GM19043 (cell line): Measurements from ENCODE around the gene EIF2B2.
A peak's percentile ranks its signal among the peaks of the same experiment; 100 is the strongest.

Experiments
- ATAC-seq: cut with Tn5 transposase; IDR thresholded peaks from one replicate; pipeline ENCODE4 v1.9.1; 2021; ENCODE audit warnings: low read depth; ENCODE audit not compliant: unreplicated experiment

The EIF2B2 gene

GRCh38 chr14:75002392-75003249 is at the start of gene EIF2B2:
Gene EIF2B2 (plus strand): TSS chr14:75002921. CDS start chr14:75002991, 70 bp downstream.
- peak; percentile 97 for ATAC-seq

DNA sequence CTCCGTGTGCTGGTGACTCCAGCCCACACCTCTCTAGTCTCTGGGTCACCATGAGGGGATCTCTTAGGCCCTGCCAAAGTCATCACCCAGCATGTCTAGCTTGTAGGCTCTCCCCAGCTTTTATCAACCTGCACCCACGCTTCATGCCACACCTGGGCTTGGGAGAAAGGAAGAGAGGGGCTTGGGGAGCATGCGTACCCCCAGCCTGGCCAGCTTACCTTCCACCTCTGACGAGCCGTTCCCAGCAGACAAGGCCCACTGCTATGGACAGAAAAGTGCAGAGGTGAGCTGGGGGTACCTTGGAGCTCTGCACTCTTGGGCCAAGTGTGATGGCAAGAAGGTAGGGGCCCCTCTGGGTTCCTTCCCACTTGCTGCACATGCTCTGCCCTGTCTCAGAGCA is 49.0 kb upstream of the EIF2B2 start:
- ATAC-seq, result no peak

- ATAC-seq, result no peak
Measured at GRCh38 chr14:74954232-74954946, 48.3 kb upstream of the EIF2B2 start.

- no peak for ATAC-seq
Measured at GRCh38 chr14:74954947-74955228, 47.8 kb upstream of the EIF2B2 start.

- ATAC-seq, result no peak
Measured at GRCh38 chr14:74955229-74956026, 47.3 kb upstream of the EIF2B2 start, which contains the start of gene PGF. Gene PGF (minus strand): TSS chr14:74955597. CDS start chr14:74955242, 355 bp downstream.

- ATAC-seq, result no peak
Measured at GRCh38 chr14:74956027-74956279, 46.8 kb upstream of the EIF2B2 start.

- ATAC-seq, result no peak
Measured at GRCh38 chr14:74956280-74957072, 46.2 kb upstream of the EIF2B2 start.

- no peak for ATAC-seq
Measured at GRCh38 chr14:74959596-74960180, 43.0 kb upstream of the EIF2B2 start.

DNA sequence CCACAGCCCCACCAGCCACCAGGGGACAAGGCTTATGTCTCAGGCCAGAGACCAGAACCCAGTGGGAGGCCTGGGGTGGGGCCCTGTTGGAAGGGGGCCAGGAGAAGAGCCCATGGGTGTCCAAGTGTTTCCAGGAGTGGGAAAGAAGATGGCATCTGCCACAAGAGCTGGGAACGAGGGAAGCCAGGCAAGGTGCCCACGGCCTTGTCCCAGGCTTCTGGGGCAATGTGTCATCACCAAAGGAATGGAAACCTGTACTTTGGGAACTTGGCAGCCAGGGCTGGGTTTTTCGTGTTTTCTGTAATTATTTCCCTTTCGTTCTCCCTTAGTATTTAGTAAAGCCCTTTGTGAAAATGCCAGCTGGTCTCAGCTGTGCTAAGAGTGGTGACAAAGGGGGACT is 42.0 kb upstream of the EIF2B2 start:
- ATAC-seq, result no peak

DNA sequence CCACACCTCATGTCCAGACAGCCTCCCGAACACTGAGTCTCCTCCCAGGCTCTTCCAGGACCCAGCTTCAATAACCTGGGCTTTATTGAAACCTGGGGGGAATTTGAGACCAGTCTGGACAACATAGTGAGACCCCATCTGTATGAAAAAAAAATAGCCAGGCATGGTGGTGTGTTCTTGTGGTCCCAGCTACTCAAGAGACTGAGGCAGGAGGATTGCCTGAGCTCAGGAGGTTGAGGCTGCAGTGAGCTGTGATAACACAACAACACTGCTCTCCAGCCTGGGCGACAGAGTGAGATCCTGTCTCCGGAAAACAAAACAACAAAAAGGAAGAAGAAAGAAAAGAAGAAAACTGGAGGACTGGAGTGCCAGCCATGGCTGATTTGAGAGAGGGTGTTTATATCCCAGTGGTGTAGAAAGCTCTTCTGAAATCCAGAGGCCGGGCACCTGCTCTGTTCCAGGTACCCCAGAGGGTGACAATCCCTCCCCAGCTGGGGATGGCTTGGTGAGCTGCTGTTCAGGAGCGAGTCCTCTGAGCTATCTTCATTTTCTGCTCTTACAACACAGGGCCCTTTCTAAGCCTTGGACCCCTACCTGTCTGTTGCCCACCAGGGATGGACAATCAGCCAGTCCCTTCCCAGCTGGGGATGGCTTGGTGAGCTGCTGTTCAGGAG is 41.3 kb upstream of the EIF2B2 start:
- ATAC-seq, result no peak

GRCh38 chr14:74962046-74962445 is 40.7 kb upstream of the EIF2B2 start:
- no peak for ATAC-seq

DNA sequence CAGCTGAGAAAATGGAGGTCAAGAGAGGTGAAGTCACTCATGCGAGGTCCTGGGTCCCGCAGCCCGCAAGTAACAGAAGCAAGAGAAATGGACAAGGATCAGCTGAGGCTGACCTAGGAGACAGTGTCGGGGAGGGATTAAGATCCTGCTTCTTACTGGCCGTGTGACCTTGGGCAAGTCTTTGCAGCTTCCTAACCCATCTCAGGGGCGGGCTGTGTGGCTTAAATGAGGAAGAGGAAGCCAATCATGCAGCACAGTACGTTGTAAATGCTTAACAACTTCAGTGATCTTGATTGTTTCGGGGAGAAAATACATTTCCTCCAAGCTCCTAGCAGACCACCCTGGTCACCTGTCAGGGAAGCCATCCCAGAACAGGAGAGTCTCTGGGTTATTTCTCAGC is 40.2 kb upstream of the EIF2B2 start:
- no peak for ATAC-seq

DNA sequence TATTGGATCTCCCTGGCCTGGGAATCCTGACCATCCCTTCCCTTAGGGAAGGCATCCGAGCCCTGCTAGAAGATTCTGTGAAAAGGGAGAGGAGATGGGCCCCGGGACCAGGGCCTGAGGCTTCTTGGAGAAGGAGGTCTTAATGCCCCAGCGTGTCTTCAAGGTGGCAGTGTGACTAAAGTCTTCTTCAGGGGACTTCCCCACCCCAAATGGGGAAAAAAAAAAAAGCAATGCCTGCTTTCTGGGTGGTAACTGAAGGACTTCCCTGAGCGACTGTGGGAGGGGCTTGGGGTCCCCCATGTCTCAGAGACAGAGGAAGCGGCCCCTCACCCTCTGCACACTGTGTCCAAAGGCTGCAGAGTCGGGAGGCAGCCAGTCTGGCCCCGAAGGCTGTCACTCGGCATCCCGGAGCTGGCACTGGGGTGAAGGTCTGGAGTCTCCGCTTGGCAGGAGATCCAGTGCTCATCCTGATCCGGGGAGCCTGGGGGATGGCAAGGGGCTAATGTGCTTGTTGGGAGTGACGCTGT is 39.5 kb upstream of the EIF2B2 start:
- ATAC-seq, result no peak

GRCh38 chr14:74963705-74964271 is 38.9 kb upstream of the EIF2B2 start:
- no peak for ATAC-seq

- ATAC-seq, result no peak
Measured at GRCh38 chr14:74964787-74965485, 37.8 kb upstream of the EIF2B2 start.

DNA sequence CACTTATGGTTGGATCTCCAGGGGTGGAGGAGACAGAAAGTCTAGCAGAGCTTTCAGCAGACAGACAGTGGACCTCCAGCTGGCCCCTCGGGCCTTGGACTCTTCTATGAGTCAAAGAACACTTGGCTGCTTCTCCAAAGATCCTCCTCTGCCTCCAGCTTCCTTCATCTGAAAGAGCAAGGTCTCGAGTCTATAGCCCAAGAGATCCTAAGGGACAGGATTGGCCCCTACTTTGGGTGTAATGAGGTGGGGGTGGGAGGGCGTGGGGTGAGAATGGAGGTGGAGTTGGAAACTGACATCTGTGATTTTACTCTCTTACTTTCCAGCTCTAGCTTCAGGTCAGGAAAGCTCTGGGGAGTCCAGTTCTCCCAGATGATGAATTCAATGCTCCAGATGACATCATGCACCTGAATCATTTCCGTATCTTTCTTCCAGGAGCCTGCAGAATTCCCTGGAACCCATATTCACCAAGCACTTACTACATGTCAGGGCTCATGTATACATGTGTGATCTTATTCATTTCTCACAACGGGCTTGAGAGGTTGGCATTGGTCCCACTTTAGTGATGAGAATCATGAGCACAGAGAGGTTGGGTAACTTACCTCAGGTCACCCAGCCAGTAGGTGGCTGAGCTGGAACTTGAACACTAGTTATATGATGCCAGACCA is 37.1 kb upstream of the EIF2B2 start:
- no peak for ATAC-seq

DNA sequence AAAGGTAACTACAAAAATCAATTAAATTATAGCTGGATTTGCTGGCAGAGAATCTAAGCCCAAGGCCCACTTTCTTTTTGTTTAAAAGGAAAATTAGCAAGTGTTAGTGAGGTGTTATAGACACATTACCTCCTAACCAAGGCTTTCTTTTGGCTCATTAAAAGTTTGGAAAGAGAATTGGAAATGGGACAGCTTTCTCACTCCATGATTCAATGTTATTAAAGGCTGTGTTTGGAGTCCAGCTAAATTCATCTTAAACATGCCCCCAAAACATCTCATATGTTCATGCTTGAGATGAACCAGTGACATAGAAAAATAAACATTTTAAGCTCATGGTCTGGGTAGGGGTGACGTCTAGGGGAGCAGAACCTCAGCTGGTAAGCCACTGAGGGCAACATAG is 33.9 kb upstream of the EIF2B2 start:
- no peak for ATAC-seq

DNA sequence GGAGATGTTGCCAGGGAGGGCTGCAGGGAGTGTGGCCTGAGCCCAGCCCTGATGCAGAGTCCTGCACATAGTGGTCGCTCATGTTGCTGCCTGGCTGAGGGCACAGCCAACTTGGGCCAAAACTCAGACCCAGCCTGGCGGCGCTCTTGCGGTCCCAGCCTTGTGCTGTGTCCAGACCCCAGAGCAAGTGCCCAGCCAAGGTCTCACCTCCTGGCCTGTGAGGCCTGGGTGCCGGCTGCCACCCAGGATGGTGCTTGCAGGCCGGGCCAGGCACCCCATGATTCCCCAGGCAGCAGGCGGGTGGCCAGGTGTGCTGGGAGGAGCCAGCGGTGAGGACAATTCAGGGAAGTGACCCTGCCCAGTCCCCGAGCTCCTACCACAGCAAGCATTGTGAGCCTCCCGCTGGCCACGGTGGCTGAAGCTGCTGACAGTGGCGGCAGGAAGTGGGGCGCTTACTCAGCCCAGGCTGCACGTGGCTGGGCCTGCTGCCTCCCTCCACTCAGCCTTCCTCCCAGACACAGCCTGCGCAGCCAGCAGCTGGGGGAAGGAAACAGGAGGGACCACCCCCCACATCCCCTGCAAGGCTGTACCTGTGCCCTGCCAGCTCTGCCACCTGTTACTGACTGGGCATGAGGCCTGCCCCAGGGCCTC is 29.6 kb upstream of the EIF2B2 start:
- no peak for ATAC-seq
